ENCODE data around the gene SERTAD3.
"Not testable (repeated sequence)": the region's sequence is repeated elsewhere in the genome, so short reads cannot be mapped to it uniquely, and the experiment has no call there.

Gene SERTAD3

DNA sequence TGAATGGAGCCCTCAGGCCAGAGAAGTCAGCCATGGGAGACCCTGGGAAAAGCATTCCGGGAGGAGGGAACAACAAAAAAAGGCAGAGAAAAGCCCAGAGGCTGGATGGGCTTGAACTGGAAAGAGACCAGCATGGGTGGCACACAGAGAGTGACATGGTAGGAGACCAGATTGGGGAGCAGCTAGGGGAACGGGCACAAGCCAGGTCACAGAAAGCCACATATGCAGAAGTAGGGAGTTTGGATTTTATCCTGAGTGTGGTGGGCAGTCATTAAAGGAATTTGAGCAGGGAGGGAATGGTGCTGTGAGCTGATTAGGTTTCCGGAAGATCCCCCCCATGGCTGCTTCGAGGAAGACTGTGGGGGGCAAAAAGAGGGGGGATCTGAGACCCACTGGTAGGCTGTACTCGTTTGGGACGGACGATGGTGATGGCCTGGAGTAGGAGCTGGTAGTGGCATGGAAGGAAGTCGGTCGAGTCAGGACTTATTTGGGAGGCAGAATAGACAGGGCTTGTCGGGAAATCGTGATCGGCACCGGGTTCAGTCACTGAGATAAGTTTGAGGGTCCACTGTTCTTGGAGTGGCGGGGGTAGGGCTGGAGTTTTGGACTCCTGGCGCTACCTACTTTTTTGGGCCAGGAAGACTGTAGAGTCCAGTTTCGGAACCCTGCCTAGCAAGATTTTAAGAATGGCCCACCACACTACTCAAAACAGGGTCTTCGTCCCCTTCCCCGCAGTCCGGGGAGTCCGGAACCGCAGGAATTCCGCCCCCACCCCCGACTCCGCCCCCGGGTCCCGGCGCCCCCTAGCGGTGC is 19.3 kb downstream of the SERTAD3 start:
- peak in 1 of 3 experiments; percentile 39 for DNase-seq

DNA sequence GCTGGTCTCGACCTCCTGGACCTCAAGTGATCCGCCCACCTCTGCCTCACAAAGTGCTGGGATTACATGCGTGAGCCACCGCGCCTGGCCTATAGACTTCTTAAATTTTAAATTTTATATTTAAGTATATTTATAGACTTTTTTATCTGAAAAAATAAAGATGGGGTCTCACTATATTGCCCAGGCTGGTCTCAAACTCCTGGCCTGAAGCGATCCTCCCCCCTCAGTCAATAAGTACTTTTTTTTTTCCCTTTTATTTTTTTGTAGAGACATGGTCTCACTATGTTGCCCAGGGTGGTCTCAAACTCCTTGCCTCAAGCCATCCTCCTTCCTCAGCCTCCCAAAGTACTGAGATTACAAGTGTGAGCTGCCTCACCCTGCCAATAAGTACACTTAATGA is 20.2 kb downstream of the SERTAD3 start:
- no peak for DNase-seq

DNA sequence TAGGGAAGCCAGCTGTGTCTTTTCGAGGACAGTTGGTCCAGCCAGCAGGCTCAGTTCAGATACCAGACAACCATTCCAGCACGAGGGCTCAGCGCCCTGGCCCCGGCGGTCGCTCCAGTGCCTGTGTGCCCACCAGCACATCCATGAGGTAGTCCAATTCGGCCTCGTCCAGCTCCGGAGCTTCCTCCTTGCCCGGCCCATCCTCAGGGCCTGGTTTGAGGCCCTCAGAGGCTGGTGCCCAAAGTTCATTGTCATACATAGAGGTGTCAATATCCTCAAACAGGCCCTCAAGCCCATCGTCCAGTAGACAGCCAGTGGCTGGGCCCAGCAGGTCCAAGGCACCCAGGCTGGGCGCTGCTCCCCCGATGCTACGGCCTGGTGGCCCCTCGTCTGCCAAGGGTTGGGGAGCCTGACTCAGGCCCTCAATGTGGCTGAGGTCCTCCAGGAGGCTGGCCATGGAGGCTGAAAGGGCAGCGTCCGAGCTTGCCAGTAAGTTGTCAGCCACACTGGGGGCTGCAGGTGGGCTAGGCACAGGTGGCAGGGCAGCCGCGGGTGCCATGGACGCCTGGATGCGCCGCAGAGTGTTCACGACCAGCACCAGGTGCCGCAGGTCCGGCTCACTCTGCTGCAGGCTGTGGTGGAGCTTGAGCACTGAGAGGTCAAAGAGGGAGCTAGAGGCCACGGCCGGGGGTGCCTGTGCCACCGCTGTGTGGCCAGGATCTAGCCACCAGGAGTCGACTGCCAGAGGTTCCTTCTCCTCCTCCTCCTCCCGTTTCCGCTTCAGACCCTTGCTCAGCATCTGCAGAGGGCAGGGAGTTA is 21.2 kb downstream of the SERTAD3 start:
- no peak for DNase-seq

DNA sequence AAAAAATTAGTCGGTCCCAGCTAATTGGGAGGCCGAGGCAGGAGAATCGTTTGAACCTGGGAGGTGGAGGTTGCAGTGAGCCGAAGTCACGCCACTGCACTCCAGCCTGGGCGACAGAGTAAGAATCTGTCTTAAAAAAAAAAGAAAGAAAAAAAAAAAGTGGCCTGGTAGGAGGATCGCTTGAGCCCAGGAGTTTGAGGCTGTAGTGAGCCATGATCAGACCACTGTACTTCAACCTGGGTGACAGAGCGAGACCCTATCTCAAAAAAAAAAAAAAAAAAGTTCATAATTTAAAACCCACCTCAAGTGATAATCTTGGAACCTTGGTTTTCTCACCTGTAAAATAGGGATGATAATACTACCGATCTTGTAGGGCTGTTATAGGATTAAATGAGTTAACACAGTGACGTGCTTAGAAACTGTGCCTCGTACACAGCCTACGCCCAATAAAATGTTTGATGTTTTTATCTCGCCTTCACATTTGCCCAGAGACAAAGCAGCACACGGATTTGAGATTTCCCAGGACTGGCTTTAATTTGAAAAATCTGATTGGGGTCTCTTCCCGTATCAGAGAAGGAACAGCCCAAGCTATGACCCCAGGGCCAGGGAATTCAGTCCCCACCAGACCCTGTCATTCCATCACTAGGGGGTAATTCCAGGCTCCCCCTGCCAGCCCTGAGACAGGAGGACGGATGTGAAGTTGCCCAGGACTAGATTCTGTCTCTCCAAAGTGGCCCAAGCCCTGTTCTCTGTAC is 22.0 kb downstream of the SERTAD3 start:
- DNase-seq: no peak

DNA sequence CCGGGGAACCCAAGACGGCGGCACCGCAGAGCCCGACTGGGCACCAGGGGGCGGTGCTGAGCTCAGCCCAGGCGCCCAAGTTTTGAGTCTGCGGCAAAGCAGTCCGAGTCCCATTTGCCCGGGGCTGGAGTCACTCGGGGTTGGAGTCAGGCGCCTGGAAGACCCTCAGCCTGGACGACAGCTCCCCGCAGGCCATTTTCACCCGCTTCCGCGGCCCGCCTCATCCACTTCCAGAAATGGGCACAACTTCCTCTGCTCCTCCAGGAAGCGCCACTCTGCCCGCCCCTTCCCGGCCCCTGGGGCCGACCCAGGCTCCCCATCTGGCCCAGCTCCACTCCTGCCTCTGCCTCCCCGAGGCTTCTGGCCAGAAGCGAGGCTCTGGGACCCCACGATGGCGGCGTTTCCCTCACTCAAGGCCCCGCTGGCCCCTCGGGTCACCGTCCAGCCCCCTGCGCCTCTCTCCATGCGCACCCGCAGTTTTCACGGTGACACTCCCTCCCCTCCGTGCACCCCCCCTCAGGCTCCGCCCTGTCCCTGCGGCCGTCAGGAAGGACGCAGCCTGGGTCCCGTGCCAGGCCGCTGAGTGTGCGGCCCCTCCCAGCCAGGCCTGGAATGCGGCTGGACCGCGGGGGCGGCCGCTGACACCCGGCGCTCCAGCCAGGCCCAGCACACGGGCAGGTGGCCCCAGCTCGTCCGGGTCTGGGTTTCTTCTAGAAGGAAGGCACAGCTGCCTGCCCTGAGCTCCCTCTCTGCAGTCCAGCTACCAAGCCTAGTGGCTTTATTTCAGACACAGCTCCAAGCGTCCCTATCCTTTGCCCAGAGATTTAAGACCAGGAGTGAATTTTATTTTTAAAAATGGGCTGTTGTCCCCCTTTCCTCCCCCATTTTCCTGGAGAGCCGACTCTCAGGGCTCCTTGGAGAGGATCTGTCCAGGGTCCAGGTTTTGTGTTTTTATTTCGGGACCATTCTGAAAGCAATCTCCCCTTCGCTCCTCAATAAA is 23.1 kb downstream of the SERTAD3 start:
- DNase-seq: peak; percentile 78 to 84 (median 84)

DNA sequence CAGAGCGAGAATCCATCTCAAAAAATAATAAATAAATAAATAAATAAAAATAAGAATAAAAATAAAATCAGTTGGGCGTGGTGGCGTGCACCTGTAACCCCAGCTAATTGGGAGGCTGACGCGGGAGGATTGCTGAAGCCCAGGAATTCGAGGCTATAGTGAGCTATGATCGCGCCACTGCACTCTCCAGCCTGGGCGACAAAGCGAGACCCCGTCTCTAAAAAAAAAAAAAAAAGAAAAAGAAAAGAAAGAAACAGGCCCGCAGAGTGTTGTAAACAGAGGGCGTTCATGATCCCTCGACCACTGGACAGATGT is 23.7 kb downstream of the SERTAD3 start:
- no peak for DNase-seq

DNA sequence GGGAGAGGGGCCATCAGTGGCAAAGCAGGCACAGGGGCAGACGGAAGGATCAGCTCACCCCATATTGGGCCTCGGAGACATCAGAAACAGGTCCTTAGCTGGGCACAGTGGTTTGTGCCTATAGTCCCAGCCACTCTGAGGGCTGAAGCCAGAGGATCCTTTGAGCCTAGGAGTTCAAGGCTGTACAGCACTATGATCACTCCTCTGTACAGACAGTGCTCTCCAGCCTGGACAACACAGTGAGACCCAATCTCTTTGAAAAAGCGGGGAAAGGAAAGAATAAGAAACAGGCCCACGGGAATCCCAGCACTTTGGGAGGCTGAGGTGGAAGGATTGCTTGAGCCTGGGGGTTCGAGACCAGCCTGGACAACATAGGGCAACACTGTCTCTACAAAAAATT is 24.4 kb downstream of the SERTAD3 start:
- no peak for DNase-seq

DNA sequence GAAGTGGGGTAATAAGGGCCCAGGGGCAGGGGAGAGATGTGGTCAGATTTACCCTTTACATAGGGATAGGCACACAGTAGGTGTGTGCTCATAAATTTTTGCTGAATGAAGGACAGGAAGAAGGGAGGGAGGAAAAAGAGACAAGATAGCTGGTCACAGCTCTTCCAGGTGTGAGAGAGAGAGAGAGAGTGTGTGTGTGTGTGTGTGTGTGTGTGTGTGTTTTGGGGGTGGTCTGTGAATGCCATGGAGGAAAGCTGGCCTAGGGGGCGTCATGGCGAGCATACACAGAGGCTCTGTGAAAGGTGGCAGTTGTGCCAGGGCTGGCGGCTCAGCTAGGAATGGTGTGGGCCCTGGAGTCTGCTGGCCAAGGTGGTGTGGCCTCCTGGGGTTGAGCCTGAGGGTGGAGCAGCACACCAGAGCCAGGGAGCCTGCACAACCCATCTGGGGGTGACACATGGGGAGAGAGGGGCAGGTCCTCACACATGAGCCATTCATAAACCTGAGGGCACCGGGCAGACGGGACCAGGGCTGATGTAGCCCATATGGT is 25.0 kb downstream of the SERTAD3 start:
- DNase-seq: no peak

DNA sequence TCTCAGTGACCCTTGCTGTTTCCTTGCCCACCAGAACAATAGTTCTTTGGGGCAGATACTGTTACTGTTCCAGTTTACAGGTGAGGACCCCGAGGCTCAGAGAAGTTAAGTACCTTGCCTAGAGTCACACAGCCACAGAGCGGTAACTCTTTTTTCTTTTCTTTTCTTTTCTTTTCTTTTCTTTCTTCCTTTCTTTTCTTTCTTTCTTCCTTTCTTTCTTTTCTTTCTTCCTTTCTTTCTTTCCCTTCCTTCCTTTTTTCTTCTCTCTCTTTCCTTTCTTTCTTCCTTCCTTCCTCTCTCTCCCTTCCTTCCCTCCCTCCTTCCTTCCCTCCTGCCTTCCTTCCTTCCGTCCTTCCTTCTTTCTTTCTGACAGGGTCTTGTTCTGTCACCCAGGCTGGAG is 26.1 kb downstream of the SERTAD3 start:
- no peak for DNase-seq

DNA sequence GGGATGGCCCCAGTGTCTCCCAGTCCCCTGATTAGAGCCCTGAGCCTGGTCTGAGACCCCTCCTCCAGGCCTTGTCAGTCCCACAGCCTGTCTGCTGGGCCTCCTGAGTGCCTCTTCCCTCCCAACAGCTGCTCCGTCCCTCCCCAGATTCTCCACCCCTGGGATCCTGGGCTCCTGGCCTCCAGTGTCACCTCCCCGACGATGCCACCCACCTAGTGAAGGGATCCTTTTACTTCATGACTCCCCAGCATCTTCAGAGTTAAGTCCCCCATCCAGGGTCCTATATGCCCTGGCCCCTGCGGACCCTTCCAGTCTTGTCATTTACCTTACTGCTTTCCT is 26.5 kb downstream of the SERTAD3 start:
- DNase-seq: no peak

DNA sequence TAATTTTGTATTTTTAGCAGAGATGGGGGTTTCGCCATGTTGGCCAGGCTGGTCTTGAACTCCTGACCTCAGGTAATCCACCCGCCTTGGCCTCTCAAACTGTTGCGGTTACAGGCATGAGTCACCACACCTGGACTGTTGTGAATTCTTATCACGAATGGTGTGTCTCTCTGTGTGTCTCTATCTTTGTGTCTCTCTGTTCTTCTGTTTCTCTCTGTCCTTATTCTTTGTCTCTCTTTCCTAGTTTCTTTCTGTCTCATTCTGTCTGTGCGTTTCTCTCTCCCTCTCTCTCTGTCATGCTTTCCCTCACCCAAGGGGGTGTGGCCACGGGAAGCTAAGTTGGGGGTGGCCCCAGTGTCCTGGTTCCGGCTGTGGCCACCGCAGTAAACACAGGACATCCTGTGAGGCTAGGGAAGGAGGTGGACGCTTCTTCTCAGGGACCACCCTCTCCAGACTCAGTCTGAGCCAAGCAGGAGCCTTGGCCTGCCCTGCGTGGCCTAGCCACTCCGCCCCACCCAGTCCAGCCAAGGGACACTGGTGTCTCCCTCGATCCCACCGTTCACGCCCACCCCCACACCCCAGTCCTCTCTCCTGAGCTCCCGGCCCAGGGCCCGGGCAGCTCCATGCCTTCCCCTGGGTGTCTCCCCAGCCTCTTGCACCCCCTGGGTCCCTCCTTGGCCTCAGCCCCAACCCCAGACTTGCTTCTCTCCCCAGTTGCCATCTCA is 27.1 kb downstream of the SERTAD3 start:
- no peak for DNase-seq

DNA sequence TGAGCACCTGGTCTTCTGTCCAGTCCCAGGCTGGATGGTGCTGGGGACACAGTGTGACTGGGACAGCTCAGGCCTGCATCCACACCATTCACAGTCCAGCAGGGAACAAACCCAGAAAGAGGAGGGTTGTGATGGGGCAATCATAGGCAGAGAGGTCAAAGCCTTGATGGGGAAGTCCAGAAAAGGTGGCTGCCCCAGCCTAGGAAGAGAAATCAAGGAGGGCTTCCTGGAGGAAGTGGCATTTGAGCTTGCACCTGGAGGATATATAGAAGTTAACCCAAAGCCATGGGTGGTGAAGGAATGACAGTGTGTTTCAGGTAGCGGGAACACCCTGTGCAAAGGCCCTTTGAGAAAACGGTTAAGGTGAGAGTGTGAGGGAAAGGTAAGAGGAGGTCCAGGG is 28.4 kb downstream of the SERTAD3 start:
- no peak for DNase-seq

DNA sequence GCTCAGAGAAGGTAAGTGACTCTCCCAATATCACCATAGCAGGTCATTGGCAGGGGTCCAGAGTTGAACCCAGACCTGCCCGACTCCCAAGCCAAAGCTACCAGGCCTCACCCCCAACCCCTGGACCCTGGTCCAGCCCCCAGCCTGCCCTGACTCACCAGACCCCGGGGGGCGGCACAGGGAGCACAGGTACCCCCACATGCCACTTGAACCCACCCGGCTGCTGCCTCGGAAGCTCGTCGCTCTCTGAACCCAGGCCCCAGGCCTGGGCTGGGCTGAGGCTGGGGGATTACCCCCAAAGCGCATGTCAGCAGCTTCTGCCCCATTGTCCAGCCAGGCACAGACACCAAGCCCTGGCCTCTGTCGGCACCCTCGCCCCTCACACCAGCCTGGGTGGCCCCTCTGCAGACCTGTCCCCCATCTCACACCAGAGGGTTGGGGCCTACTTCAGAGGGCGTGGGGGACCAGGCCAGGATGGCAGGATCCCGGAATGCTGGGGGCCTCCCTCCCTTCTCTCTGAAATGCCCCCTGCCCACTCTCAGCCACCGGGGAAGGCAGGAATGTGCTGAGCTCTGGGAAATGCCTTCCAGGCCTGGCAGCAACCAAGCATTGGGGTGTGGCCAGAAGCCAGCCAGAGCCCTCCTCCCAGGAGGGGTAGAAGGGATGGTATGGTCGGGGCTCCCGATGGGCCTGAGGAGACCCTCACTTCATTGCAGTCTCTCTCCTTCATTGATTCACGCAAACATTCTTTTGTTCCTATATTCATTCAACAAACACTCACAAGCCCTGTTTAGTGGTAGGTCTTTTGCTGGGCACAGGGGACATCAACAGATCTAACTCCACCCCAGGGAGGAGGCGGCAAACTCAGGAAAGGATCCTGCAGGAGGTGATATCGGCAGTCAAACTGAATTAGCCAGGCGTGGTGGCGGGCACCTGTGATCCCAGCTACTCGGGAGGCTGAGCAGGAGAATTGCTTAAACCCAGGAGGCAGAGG is 29.3 kb downstream of the SERTAD3 start:
- no peak for DNase-seq

DNA sequence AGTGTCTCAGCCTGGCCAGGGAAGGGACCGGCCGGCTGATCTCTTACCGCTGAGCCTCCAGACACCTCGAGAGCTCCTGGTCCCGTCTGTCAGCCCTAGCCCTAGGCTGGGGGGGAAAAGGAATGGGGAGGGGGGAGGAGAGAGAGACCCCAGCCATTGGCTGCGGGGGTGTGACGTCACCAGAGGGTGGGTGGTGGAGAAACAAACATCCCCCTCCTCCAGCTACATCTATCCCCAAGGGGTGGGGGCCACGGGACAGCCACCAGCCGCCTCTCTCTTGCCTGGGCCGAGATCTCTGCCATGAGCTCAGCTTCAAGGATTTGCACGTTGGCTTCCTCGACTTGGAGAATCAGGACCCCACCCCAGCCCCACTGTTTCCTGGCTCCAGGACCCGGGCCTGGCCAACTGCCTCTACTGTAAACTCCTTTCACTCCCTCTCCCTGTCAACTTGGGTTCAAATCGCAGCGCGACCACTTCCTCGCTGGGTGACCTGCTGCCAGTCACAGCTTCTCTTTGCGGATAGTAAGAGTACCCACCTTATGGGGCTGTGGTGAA is 30.8 kb downstream of the SERTAD3 start, which contains the start of gene PRX:
TSS of gene PRX (minus strand) at position 88 of the 555 bp plus-strand sequence. CDS start 5,446 bp downstream, outside the sequence.
- DNase-seq: no peak

DNA sequence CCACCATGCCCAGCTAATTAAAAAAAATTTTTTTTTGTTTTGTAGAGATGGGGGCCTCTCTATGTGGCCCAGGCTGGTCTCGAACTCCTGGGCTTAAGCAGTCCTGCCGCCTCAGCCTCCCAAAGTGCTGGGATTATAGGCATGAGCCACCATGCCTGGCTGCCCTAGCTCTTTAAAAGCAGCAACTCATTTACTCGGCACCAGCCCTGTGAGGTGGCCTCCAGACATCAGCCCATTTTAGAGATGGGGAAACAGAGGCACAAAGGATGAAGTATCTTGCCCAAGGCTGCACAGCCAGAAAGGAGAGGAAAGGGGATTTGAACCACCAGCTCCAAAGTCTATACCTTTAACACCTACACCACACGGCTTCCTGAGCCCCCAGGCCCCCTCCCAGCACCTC is 31.3 kb downstream of the SERTAD3 start:
- DNase-seq: no peak

DNA sequence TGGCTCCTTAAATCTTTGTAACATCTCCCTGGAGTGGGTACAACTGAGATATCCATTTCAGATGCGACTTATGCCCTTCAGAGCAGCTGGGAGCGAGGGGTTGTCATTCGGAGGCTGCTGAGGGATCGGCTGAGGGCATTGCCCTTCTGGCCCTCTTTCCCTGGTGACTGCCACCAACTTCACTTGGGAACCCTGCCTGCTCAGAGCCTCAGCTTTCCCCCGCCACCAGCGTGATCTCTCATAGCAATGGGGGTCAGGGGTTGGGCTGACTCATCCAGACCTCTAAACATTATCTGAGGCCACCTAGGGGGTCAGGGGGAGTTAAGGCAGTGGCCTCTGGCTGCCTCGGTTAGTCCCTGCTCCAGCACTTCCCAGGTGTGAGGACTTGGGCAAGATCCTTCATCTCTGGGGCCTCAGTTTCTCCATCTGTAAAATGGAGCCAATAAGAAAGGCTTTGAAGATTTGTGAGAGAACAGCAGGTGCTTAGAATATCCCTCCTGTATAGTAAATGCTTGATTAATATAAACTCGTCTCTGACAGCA is 32.1 kb downstream of the SERTAD3 start:
- no peak for DNase-seq

DNA sequence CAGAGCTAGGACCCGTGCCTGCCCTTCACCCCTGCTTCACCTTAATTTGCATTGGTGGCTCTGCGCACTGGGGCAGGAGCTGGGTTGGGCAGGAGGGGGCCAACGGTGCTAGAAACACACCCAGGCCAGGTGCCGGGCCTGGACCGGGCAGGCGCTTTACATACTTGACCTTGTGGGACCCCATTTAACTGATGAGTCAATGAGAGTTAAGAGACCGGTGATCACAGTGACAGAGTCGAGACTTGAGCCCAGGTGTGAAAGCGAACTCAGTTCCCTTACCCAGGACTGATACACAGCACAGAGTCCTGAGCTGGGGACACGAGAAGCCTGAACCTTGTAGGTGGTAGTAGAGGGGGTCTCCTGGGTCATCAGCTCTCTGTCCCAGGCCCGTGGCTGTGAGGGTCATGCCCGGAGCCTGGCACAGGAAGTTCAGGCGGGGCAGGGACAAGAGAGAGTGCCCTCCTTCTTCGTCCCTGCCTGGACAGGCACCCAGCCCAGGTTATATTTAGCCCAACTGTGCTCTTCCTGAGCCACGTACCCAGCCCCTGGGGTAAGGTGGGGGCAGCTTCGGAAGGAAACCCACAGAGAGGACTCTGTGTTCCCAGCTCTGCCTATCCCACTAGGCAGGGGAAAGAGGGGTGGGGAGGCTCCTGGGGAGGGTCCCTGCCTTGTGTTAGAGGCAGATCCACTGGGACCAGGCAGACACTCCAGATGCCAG is 32.9 kb downstream of the SERTAD3 start:
- DNase-seq: no peak

DNA sequence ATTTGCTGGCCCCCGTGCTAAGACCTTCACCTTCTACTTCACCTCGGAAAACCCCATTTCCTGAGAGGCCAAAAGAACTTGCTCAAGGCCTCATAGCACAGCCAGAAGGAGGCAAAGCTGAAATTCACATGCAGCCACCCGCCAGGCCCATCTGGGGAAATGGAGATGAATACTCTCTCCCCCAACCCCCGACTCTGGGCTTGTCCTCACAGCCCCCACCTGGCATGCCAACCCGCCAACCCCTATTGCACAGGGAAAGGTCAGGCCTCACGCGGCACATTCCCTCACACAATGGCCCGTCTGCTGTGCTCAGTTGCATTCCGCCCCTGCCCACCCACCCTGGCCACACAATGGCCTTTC is 34.1 kb downstream of the SERTAD3 start:
- no peak for DNase-seq

DNA sequence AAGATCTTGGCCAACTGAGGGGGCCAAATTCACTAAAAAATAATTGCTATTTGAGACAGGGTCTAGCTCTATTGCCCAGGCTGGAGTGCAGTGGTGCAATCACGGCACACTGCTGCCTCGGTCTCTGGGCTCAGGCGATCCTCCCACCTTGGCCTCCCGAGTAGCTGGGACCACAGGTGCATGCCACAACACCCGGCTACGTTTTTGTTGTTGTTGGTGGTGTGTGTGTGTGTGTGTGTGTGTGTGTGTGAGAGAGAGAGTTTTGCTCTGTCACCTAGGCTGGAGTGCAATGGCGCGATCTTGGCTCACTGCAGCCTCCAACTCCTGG is 35.6 kb downstream of the SERTAD3 start:
- DNase-seq: not testable (repeated sequence)
